Neural cell (in vitro differentiated cells): ENCODE data around the gene RFX2. TPM values are rescaled to one million over a fixed set of nuclear protein-coding genes. Genes with fewer than 3 reads are reported as not detected.

ENCODE experiments used
- H2AFZ ChIP-seq: fragments of 200-600, 300-800 bp; sonication (generic), shearing (Covaris generic); 2 replicates; pipeline ENCODE4 v1.6.0; 2014; ENCODE audit warnings: low read depth, mild to moderate bottlenecking, antibody characterized with exemption, low read length, moderate library complexity
- H3F3A ChIP-seq: fragments of 200-600 bp; shearing (Covaris generic); 2 replicates; pipeline ENCODE4 v1.6.1; 2016; ENCODE audit warnings: mild to moderate bottlenecking, moderate library complexity, mixed read lengths, antibody characterized with exemption, low read length; ENCODE audit not compliant: insufficient read depth, poor library complexity, severe bottlenecking
- H3K27ac ChIP-seq: fragments of 200-600, 300-800 bp; sonication (generic), shearing (Covaris generic); 2 replicates; pipeline ENCODE4 v1.5.1; 2014; ENCODE audit warnings: mild to moderate bottlenecking, low read length, moderate library complexity
- H3K27me3 ChIP-seq: fragments of 300-800, 200-600 bp; sonication (generic), shearing (Covaris generic); 2 replicates; pipeline ENCODE4 v1.6.0; 2014; ENCODE audit warnings: mild to moderate bottlenecking, low read depth, low read length, moderate library complexity; ENCODE audit not compliant: insufficient read depth
- H3K36me3 ChIP-seq: fragments of 300-800, 200-600 bp; sonication (generic), shearing (Covaris generic); 2 replicates; pipeline ENCODE4 v1.5.1; 2014; ENCODE audit warnings: mild to moderate bottlenecking, antibody characterized with exemption, low read length, moderate library complexity; ENCODE audit not compliant: insufficient read depth
- H3K4me2 ChIP-seq: fragments of 300-800, 200-600 bp; sonication (generic), shearing (Covaris generic); 2 replicates; pipeline ENCODE4 v1.6.0; 2014; ENCODE audit warnings: mild to moderate bottlenecking, low read length
- H3K4me3 ChIP-seq: fragments of 300-800, 200-600 bp; sonication (generic), shearing (Covaris generic); 2 replicates; pipeline ENCODE4 v1.5.1; 2014; ENCODE audit warnings: mild to moderate bottlenecking, low read length, moderate library complexity
- H3K79me2 ChIP-seq: fragments of 200-600 bp; shearing (Covaris generic); replicated peaks from 2 replicates; pipeline ENCODE4 v1.6.0; 2014; ENCODE audit warnings: mild to moderate bottlenecking, low read length, moderate library complexity; ENCODE audit not compliant: insufficient read depth
- H3K9ac ChIP-seq: fragments of 300-800, 200-600 bp; sonication (generic), shearing (Covaris generic); 2 replicates; pipeline ENCODE4 v1.6.1; 2016; ENCODE audit warnings: mild to moderate bottlenecking, low read length, mixed read lengths
- H3K9me2 ChIP-seq: fragments of 200-600 bp; shearing (Covaris generic); 2 replicates; pipeline ENCODE4 v1.6.1; 2016; ENCODE audit warnings: mild to moderate bottlenecking, low read length, mixed read lengths; ENCODE audit not compliant: insufficient read depth
- H3K9me3 ChIP-seq: fragments of 200-600, 300-800 bp; sonication (generic), shearing (Covaris generic); 2 replicates; pipeline ENCODE4 v1.6.1; 2016; ENCODE audit warnings: mild to moderate bottlenecking, mixed run types, low read length, moderate library complexity, mixed read lengths
- H4K20me1 ChIP-seq: fragments of 200-600 bp; shearing (Covaris generic); 2 replicates; pipeline ENCODE4 v1.6.1; 2016; ENCODE audit warnings: mild to moderate bottlenecking, mixed run types; ENCODE audit not compliant: insufficient read depth
- EP300 ChIP-seq: fragments of 450-650 bp; conservative IDR thresholded peaks from 2 replicates; pipeline ENCODE4 v1.6.1; 2014; ENCODE audit warnings: antibody characterized with exemption, mild to moderate bottlenecking, moderate library complexity; ENCODE audit not compliant: poor library complexity, severe bottlenecking
- EZH2 ChIP-seq: fragments of 200-600, 300-800 bp; shearing (Covaris generic), sonication (generic); IDR thresholded peaks from 2 replicates; pipeline ENCODE4 v1.6.1; 2014; ENCODE audit warnings: antibody characterized with exemption, low read length, borderline replicate concordance, mild to moderate bottlenecking; ENCODE audit not compliant: insufficient read depth, poor library complexity, severe bottlenecking
- MXI1 ChIP-seq: fragments of 450-650 bp; conservative IDR thresholded peaks from 2 replicates; pipeline ENCODE4 v1.6.1; 2014; ENCODE audit warnings: antibody characterized with exemption, mild to moderate bottlenecking; ENCODE audit not compliant: poor library complexity, severe bottlenecking
- POLR2AphosphoS5 ChIP-seq: IDR thresholded peaks from 2 replicates; pipeline ENCODE4 v1.6.1; 2012
- RAD21 ChIP-seq: fragments of 450-650 bp; conservative IDR thresholded peaks from 2 replicates; pipeline ENCODE4 v1.6.1; 2014; ENCODE audit warnings: antibody characterized with exemption, mild to moderate bottlenecking, moderate library complexity
- SMC3 ChIP-seq: fragments of 450-650 bp; conservative IDR thresholded peaks from 2 replicates; pipeline ENCODE4 v1.6.1; 2014; ENCODE audit warnings: antibody characterized with exemption, mild to moderate bottlenecking, moderate library complexity; ENCODE audit not compliant: poor library complexity
- TAF1 ChIP-seq: IDR thresholded peaks from 2 replicates; pipeline ENCODE4 v1.6.1; 2012; ENCODE audit warnings: low read depth
- polyA plus RNA-seq: library from polyadenylated mRNA; depleted of rRNA; stranded (reverse); fragments of >200 nt; gene quantifications from 2 replicates; pipeline ENCODE4 v1.2.3, GENCODE V29; 2014
- TF ChIP-seq, protein P1 (sequence below): IDR thresholded peaks from 2 replicates; pipeline ENCODE4 v1.6.1; 2012; ENCODE audit warnings: borderline replicate concordance
- TF ChIP-seq, protein P2 (sequence below): fragments of 450-650 bp; IDR thresholded peaks from 2 replicates; pipeline ENCODE4 v1.5.1; 2014; ENCODE audit warnings: antibody characterized with exemption, mild to moderate bottlenecking, moderate library complexity; ENCODE audit not compliant: poor library complexity, severe bottlenecking

The RFX2 gene
- polyA plus RNA-seq, 1 donor from 2014 or later = 0.69 TPM

DNA sequence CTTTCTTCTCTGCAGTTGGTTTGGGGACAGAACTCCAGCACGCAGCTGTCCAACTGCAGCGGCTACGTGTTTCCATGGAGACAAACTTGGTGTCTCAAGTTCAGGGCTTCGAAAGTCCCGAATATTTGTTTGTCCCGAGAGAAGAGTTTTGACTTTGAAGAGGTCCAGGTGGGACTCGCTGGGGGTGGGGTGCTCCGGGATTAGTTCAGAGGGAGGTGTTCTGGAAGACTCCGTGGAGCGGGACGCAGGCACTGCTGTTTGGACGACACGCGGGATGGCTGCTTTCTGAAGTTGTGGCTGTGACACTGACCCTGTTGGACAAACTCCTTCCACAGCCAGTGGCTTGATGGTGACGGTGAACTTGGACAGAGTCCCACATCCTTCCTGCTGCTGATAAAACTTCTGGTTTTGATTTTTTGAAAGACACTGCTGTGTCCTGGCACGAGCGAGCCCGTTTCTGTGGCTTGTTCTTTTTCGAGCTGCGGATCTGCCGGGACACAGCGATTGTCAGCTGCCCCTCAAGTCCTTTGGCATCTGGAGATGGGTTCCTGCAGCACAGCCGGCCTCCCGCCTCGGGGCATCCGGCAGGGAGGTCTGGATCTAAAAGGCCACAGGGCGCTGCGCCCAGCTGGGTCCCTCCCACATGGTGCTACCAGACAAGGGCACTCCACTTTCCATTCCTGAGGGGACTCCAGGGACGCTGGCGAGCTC lies 116.5 kb downstream of the RFX2 start:
- Histone ChIP-seq H4K20me1 (no peaks in the 10 kb centered on the region), H3K4me3 (no peak overlapping the region), H3K79me2 (no peaks in the 10 kb centered on the region), H3K27me3 (no peaks in the 10 kb centered on the region), H3K9ac (no peak overlapping the region), H3K9me2 (no peaks in the 10 kb centered on the region), H3K9me3 (no peaks in the 10 kb centered on the region), H3F3A (no peaks in the 10 kb centered on the region), H2AFZ (no peak overlapping the region), H3K27ac (no peak overlapping the region), H3K4me2 (no peak overlapping the region), H3K36me3 (no peaks in the 10 kb centered on the region)
- TF ChIP-seq RAD21 = no peak
- no peak for TF ChIP-seq MXI1
- no peak for TF ChIP-seq POLR2AphosphoS5
- TF ChIP-seq TAF1 = no peak
- TF ChIP-seq, protein P1, sequence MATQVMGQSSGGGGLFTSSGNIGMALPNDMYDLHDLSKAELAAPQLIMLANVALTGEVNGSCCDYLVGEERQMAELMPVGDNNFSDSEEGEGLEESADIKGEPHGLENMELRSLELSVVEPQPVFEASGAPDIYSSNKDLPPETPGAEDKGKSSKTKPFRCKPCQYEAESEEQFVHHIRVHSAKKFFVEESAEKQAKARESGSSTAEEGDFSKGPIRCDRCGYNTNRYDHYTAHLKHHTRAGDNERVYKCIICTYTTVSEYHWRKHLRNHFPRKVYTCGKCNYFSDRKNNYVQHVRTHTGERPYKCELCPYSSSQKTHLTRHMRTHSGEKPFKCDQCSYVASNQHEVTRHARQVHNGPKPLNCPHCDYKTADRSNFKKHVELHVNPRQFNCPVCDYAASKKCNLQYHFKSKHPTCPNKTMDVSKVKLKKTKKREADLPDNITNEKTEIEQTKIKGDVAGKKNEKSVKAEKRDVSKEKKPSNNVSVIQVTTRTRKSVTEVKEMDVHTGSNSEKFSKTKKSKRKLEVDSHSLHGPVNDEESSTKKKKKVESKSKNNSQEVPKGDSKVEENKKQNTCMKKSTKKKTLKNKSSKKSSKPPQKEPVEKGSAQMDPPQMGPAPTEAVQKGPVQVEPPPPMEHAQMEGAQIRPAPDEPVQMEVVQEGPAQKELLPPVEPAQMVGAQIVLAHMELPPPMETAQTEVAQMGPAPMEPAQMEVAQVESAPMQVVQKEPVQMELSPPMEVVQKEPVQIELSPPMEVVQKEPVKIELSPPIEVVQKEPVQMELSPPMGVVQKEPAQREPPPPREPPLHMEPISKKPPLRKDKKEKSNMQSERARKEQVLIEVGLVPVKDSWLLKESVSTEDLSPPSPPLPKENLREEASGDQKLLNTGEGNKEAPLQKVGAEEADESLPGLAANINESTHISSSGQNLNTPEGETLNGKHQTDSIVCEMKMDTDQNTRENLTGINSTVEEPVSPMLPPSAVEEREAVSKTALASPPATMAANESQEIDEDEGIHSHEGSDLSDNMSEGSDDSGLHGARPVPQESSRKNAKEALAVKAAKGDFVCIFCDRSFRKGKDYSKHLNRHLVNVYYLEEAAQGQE = no peak
- no peak for TF ChIP-seq EP300
- TF ChIP-seq SMC3 = no peak
- TF ChIP-seq, protein P2, sequence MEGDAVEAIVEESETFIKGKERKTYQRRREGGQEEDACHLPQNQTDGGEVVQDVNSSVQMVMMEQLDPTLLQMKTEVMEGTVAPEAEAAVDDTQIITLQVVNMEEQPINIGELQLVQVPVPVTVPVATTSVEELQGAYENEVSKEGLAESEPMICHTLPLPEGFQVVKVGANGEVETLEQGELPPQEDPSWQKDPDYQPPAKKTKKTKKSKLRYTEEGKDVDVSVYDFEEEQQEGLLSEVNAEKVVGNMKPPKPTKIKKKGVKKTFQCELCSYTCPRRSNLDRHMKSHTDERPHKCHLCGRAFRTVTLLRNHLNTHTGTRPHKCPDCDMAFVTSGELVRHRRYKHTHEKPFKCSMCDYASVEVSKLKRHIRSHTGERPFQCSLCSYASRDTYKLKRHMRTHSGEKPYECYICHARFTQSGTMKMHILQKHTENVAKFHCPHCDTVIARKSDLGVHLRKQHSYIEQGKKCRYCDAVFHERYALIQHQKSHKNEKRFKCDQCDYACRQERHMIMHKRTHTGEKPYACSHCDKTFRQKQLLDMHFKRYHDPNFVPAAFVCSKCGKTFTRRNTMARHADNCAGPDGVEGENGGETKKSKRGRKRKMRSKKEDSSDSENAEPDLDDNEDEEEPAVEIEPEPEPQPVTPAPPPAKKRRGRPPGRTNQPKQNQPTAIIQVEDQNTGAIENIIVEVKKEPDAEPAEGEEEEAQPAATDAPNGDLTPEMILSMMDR = no peak
- TF ChIP-seq EZH2 = no peak

DNA sequence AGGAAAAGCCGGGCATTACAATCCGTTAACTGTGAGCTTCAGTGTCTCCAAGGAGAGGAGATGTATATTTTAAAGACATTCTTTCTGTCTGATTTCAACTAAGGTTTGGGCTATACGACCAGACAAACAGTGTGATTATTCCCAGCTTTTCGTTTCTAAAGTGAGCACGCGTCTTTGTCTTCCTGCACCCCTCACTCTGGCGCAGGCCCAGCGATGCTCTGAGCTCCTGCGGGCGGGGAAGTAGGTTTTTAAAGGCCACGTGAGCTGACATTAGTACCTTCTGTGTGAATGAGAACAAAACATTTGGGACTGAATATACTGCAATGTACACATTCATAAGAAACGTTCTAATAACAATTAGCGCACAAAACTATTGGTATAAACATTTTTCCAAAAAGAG lies 117.1 kb downstream of the RFX2 start:
- no peak overlapping the region for H3K4me2 ChIP-seq
- H3K9me3 ChIP-seq = no peaks in the 10 kb centered on the region
- TF ChIP-seq POLR2AphosphoS5 = no peak
- no peak for TF ChIP-seq EZH2
- no peak for TF ChIP-seq MXI1
- TF ChIP-seq, protein P2 = no peak
- TF ChIP-seq TAF1 = no peak
- TF ChIP-seq RAD21 = no peak
- TF ChIP-seq, protein P1 = no peak
- TF ChIP-seq SMC3 = no peak
- TF ChIP-seq EP300 = no peak
- no peak overlapping the region for H3K27ac ChIP-seq
- H3K36me3 ChIP-seq = no peaks in the 10 kb centered on the region
- no peaks in the 10 kb centered on the region for H3K79me2 ChIP-seq
- no peak overlapping the region for H2AFZ ChIP-seq
- H3K27me3 ChIP-seq = no peaks in the 10 kb centered on the region
- no peak overlapping the region for H3K9ac ChIP-seq
- H4K20me1 ChIP-seq = no peaks in the 10 kb centered on the region
- no peaks in the 10 kb centered on the region for H3F3A ChIP-seq
- no peak overlapping the region for H3K4me3 ChIP-seq
- H3K9me2 ChIP-seq = no peaks in the 10 kb centered on the region
